ENCODE results near the gene VWA1.
"Not testable (repeated sequence)": the region's sequence is repeated elsewhere in the genome, so short reads cannot be mapped to it uniquely, and the experiment has no call there.

The VWA1 gene

DNA sequence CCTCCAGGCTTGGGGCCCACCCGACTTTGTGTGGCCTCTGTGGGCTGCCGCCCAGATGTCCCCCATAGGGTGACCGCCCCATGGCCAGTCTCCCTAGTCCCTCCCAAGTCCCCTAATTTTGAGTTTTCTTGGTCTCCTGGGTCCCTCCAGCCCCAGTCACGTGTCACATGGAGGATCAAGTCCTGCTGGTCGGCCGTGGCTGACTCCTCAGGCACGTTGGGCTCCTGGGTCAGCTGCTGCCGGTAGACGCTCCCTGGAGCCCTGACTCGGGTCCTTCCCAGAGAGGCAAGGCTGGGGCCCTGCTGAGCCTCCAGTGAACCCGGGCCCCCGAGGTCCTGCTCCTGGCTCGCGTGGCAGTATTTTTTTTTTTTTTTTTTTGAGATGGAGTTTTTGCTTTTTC lies 24.2 kb downstream of the VWA1 start:
- not testable (repeated sequence) for DNase-seq

DNA sequence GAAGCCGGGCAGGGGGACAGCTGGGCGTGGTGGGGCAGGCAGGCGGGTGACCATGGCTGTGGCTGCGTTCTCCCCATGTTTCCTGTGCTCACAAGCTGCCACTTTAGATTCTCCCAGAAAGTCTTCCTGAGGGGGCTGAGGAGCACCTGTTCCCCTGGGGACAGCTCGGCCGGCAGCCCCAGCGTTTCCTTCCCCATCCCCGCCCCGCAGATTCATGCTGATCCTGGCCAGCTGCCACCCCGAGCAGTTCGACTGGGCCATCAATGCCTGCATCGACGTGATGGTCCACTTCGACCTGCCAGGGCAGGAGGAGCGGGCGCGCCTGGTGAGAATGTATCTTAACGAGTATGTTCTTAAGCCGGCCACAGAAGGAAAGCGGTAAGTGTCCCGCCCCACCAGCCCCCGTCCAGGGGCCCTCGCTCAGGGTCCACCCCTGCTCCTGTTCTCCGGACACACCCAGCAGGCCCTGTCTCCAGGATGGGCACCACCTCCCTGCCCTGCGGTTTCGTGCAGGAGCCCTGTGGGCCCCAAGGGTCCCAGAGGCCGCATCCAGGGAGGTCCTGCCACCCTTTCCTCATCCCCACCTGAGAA lies 25.1 kb downstream of the VWA1 start:
- DNase-seq, result no peak

DNA sequence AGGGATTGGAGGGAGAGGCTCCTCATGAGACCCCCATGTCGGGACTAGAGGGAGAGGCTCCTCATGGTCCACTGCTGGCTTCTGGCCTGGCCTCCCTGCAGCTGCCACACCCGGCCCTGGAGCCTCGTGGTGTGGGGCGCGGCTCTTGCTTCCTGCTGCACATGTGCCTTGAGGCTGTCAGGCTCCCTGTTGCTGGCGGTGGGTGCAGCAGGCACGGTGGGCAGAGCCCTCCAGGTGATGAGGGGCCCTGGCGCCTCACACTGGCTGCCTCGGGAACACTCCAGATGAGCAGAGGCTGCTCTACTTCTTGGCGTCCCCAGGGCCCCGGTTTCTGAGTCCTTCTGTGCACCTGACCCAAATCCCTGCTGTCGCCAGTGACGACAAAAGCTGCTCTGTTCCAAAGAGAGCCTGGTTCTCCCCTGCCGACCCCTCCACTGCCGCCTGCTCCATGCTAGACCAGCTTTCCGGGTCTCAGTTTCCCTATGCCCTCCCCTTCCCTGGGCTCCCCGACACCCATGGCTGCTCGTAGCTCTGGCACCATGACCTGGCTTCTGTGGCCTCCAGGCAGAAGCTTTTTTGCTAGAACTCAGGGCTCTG lies 26.3 kb downstream of the VWA1 start:
- no peak for DNase-seq

DNA sequence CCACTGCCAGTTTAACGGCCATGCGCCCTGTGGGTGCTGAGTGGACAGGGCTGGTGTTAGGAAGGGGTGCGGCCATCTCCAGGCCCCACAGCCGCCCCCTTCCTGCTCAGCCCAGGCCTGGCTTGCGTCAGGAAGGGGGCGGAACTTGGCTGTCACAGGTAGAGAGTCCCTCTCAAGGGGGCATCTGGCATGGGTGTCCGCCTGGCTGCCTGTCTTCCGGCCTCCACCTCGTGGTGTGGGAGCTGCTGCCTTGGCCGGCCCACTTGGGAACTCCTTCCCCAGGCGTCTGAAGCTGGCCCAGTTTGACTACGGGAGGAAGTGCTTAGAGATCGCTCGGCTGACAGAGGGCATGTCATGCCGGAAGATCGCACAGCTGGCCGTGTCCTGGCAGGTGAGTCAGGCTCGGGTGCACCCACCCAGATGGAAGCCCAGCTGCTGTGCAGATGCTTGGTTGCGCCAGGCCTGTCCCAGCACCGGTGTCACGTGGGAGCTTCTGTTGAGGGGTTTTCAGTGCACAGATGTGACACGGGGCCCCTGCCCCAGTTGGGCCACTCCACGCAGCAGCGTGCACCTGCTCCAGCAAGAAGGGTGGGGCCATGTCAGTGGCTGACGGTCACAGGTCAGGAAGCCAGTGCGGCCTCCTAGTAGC lies 27.0 kb downstream of the VWA1 start:
- DNase-seq, result peak; percentile 17 to 33

DNA sequence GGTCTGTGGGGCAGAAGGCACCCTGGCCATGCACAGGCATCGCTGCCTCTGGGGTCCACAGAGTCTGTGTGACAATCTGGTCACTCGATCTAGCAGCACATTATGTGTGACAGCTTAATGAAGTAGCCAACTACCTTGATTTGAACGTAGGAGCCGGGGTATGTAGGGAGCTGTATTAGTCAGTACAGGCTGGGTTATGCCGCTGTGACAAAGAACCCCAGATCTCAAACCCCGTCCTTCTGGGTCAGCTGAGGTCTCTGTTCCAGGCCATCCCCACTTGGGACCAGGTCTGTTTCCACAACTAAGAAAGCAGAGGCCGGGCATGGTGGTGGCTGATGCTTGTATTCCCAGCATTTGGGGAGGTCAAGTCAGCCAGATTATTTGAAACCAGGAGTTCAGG lies 27.8 kb downstream of the VWA1 start:
- no peak for DNase-seq

DNA sequence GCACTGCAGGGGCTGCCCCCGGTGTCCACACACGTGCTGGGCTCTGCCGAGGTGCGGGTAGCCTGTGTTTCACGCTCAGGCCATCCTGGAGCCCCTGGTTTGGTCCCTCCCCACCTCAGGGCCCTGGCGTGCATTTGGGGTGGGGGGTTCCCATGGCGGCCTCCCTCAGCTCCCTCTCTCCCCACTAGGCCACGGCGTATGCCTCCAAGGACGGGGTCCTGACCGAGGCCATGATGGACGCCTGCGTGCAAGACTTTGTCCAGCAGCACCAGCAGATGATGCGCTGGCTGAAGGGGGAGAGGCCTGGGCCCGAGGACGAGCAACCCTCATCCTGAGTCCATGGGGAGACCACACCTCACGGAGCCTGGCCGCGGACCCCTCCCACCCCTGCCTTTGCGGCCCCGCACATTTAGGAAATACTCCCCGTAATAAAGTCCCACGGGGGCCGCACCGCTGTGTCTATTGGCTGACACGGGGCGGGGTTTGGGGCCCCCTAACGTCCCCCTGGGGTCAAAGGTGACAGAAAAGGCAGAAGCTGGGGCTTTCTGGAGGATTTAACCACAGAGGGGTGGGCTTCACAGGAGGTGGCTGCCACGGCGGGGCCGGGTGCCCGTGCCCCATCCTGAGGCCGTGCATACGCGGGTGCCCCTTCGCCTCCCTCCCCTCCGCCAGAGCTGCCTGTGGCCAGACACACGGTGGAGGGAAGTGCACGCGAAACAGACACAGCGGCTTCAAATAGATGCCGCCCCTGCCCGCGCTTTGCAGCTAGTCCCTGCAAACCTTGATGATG lies 32.9 kb downstream of the VWA1 start:
- DNase-seq, result not testable (repeated sequence)

DNA sequence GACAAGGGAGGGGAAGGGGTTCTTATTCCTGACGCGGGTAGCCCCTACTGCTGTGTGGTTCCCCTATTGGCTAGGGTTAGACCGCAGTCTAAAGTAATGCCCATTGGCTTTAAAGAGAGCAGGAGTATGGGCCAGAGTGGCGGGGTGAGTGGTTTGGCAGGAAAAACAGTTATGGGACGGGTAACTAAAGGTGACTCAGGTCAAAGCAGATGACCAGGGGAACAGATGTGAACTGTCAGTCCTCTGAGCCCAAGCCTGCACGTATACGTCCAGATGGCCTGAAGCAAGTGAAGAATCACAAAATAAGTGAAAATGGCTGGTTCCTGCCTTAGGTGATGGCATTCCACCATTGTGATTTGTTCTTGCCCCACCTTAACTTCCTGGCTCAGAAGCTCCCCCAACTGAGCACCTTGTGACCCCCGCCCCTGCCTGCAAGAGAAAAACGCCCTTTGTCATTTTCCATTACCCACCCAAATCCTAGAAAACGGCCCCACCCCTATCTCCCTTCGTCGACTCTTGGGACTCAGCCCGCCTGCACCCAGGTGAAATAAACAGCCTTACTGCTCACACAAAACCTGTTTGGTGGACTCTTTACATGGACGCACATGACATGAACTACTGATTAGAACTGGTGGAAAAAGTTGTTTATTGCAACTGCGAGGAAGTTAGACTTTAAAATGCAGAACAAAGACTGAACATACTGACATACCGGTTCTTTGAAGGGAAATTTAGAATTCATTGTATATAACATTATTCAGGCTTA lies 35.3 kb downstream of the VWA1 start:
- DNase-seq, result peak in 1 of 2 donors; percentile 25

DNA sequence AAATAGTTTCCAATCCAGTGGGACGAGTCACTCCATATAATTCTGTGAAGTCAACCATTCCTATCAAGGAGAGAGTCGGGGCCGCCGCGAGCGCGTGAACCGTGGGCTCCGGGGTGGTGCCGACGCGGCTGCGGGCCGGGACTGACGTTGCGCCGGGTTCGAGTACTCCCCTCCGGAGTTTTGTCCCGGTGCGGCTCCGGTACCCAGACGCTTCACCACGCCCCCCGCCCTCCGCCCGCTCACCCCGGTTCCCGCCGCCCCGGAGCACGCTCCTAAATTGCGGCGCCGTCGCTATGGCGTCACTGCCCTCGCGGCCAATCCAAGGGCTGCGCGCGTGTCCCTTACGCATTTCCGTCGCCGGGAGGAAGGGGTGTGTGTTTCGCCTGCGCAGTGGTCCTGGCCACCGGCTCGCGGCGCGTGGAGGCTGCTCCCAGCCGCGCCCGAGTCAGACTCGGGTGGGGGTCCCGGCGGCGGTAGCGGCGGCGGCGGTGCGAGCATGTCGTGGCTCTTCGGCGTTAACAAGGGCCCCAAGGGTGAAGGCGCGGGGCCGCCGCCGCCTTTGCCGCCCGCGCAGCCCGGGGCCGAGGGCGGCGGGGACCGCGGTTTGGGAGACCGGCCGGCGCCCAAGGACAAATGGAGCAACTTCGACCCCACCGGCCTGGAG lies 36.0 kb downstream of the VWA1 start, which contains the start of gene ATAD3B:
TSS of gene ATAD3B (plus strand) at position 377 of the 664 bp plus-strand sequence. CDS start at position 497, 120 bp downstream.
- peak; percentile 91 to 92 for DNase-seq

DNA sequence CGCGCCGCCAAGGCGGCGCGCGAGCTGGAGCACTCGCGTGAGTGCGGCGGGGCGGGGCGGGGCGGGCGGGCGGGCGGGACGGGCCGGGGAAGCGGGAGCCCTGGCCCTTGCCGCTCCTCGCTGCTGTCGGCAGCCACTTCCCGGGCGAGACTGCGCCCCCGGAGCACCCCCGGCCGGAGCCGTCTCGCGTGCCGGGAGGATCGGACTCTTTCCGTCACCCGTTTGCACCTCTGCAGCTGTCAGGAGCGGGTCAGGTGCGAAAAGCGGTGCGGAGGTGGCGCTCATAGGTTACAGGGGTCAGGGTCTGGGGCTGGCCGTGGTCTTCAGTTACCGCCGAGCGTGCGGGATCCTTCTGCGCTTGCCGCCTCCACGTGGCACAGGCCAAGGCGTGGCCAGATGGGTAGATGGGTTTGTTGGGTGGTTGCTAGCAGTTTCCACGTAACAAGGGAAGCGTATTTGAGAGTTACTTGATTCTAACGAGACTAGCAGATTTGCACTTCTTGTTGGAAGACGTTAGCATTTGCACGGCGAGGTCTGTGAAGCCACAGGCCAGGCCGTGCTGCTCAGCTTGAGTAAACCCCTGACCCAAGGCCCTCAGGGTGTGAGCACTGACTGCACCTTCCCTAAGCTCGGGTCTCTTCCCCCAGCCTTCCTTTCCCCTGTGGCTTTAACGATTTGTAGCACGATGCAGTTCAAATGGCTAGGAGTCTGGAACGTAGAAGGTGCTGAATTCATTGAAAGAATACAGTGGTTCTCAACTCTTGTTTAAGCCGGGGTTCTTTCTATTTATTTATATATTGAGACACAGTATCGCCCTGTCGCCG lies 36.8 kb downstream of the VWA1 start:
- DNase-seq, result peak in 1 of 2 donors; percentile 24

DNA sequence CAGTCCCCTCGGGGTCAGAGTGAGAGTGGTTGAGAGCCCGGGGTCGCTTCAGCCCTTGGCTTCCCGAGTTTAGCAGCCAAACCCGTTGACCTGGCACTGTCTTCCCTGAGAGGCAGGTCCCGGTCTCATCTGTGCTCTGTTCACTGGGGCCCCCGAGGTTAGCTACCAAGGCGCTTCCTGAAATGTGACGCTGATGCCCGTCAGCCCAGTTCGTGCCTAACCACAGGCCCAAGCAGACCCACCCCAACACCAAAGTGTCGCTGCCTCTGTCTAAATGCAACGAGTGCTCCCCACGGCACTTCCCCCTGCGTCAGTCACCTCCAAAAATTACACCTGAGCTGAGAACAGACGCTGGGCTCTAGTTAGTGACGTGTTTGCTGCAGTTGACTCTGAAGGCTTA lies 40.5 kb downstream of the VWA1 start:
- DNase-seq, result peak in 1 of 2 donors; percentile 58

DNA sequence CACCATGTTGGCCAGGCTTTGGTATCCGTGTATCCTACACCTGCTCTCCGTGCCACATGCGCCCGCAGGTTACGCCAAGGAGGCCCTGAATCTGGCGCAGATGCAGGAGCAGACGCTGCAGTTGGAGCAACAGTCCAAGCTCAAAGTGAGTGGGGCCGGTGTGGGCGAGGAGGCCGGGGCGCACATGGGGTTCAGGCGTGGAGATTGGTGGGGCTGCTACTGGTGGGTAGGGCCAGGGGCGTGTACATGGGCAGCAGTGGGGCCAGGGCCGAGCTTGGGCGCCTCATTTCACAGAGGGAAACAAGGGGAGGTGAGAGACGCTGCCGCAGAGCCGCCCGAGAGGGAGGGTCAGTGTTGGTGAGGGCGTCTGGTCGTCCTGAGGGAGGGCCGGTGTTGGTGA lies 41.7 kb downstream of the VWA1 start:
- DNase-seq, result no peak

DNA sequence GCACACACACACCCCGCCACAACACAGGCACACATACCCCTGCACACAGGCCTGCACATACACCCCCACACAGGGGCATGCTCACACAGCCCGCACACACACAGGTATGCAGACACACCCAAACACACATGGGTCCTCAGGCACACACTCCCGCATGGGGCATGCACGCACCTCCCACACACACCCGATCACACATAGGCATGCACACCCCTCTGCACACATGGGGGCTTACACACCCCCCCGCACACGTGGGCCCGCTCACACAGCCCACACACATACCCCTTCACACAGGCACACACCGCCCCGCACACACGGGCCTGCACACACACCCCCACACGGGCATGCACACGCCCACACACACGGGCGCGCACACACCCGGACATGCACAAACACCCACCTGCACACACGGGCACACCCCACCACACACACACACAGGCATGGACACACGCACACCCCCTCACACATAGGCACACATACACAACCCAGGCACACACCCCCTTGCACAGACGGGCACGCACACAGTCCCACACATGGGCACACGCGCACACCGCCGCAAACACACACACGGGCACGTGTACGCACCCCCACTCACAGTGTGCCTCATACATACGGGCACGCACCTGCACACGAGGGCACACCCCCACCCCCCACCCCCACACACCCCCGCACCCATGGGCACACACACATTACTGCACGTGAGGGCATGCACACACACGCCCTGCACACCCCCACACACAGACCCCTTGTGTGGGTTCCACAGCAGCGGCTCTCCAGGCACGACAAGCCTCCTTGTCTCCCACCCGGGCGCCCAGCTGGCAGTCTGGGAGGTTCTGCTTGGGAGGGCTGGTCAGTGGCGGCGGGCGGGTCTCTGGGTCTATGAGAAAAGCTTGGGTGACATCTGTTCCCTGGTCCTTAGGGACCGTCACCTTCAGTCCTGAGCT lies 44.3 kb downstream of the VWA1 start:
- no peak for DNase-seq

DNA sequence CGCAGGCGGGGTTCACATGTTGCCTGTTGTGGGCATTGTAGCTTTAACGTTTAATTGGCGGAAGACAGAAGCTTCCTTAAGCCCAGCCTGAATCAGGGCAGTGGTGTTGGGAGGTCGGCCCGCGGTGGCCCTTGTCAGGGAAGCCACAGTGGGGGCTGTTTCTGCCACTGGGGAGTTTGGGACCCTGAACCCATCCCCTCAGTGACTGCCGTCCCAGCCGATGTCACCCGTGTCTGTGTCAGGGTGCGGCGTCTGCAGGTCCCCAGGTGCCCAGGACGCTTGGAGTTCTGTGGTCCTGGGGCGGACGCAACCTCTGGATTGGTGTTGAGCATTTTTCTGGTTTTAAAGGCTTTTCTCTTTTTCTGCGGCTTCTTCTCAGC lies 45.0 kb downstream of the VWA1 start:
- not testable (repeated sequence) for DNase-seq

DNA sequence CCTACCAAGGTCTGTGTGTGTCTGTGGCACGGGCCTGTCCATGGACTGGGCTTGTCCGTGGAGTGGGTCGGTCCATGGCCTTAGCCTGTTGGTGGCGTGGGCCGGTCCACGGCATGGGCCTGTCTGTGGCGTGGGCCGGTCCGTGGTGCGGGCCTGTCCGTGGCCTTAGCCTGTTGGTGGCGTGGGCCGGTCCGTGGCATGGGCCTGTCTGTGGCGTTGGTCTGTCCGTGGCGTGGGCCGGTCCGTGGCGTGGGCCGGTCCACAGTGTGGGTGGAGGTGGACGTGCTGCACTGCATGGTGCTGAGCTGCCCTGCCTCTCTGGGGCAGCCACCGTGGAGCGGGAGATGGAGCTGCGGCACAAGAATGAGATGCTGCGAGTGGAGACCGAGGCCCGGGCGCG lies 46.3 kb downstream of the VWA1 start:
- not testable (repeated sequence) for DNase-seq

DNA sequence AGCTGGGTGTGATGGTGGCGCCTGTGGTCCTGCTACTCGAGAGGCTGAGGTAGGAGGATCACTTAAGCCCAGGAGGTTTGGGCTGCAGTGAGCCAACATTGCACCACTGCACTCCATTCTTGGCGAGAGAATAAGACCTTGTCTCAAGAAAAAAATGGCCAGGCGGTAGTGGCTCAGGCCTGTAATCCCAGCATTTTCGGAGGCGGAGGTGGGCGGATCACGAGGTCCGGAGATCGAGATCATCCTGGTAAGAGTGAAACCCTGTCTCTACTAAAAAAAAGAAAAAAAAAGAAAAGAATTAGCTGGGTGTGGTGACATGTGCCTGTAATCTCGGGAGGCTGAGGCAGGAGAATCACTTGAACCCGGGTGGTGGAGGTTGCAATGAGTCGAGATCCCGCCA lies 47.4 kb downstream of the VWA1 start:
- DNase-seq, result no peak

DNA sequence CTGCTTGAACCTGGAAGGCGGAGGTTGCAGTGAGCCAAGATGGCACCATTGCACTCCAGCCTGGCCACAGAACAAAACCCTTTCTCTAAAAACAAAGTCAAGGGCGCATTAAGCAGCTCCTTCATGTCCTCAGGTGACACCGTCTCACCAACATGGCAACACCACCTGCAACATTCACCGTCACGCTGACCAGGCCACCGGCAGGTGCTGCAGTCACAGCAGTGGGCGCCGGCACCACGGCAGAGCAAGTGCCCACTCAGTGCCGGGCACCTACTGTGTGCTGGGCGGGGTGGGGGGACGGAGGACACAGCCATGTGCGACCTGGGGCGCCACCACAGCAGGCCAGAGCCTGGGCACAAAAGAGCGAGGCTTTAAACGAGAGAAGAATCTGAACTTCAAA lies 48.2 kb downstream of the VWA1 start:
- DNase-seq, result no peak

DNA sequence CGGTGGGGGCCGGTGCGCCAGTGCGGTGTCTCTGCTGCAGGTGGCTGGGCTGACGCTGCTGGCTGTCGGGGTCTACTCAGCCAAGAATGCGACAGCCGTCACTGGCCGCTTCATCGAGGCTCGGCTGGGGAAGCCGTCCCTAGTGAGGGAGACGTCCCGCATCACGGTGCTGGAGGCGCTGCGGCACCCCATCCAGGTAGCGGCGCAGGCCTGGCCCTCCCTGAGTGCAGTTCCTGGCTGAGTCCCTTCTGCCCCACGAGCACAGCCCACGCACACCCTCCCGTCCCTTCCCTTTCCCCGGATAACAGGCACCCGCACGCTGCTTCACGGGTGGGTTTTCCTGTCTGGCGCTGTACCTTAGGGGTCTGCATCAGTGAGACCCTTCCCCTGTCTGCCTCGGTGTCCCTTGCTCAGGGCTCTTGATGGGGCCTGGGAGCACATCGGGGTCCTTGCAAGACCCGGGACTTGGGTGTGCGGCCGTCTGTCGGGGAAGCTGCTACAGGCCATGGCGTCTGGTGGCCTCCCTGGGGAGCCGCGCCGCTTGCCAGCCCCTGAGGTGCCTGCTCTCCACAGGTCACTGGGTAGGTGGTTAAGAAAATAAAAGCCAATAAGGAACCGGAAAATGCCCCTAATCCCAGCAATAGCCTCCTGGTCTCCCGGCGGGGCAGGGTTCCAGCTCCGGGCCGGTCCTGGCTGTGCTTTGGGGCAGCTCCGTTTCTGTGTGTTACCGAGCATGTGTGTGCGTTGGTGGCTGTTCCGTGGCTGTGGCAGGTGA lies 49.7 kb downstream of the VWA1 start:
- not testable (repeated sequence) for DNase-seq

DNA sequence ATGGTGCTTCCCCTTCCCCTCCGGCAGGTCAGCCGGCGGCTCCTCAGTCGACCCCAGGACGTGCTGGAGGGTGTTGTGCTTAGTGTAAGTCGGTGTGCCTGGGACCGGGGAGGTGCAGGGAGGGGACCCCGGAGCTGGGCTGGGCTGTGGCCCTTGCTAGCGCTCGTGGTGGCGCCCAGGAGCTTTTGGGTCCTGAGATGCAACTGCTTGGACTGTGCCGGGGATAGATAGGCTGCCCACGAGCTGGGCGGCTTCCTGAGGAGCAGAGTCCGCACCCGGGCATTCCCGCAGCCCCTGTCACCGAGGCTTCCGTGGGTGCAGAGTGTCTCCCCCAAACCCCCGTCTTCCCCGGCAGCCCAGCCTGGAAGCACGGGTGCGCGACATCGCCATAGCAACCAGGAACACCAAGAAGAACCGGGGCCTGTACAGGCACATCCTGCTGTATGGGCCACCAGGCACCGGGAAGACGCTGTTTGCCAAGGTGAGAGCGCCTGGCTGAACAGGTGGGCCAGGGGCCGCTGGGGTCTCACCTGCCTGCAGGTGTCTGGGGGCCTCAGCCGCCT lies 50.3 kb downstream of the VWA1 start:
- not testable (repeated sequence) for DNase-seq

DNA sequence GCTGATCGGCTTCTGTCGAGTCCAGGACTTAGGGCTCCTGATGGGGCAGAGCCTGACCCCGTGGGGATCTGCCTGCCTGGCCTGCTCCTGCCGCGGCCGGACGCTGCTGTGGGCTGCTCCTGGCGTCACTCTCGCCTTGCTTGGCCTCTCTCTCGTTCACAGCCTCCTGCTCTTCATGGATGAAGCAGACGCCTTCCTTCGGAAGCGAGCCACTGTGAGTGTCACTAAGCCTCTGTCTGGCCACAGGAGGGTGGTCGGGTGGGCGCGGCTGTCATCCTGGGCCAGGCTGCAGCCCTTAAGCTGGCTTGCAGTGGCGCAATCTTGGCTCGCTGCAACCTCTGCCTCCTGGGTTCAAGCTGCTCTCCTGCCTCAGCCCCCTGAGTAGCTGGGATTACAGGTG lies 52.2 kb downstream of the VWA1 start:
- DNase-seq, result no peak

All from CD4-positive, alpha-beta T cell treated with Interleukin-4 for 1 hour (primary cell).